Measurements from ENCODE around the gene SOCS1. TPM values are rescaled to one million over a fixed set of nuclear protein-coding genes. Genes with fewer than 3 reads are reported as not detected.

SOCS1 gene
- total RNA-seq, 1 experiment from 2014 or later, result 12.5 TPM

GRCh38 chr16:11208916-11209665 lies 46.9 kb downstream of the SOCS1 start:
- H3K27me3 ChIP-seq (ENCODE audit: low read length), result no peaks in the 10 kb centered on the region
- H3K9ac ChIP-seq (ENCODE audit: low read length), result no peak overlapping the region
- DNase-seq, result no peak
- TF ChIP-seq EZH2 (IDR thresholded peaks at IDR 0.05; ENCODE audit: low read length, unreplicated experiment) (no peak), EZH2phosphoT487 (IDR thresholded peaks at IDR 0.05; ENCODE audit: borderline replicate concordance, low read length) (no peak), CTCF (conservative IDR thresholded peaks at IDR 0.05; ENCODE audit: low read depth, low read length) (no peak)
- H3K9me2 ChIP-seq (replicated peaks; ENCODE audit: low read length), result no peaks in the 10 kb centered on the region
- H3K4me3 ChIP-seq (ENCODE audit: low read length), result no peak overlapping the region
- no peak for ATAC-seq
- no peaks in the 10 kb centered on the region for H3K79me2 ChIP-seq (ENCODE audit: low read length)
- no peaks in the 10 kb centered on the region for H4K20me1 ChIP-seq (ENCODE audit: low read length)
- H3F3A ChIP-seq (ENCODE audit: low read length, unreplicated experiment), result no peaks in the 10 kb centered on the region
- ChIA-PET CTCF (no interaction called here), POLR2A (ENCODE audit: unreplicated experiment) (no interaction called here)
- no peaks in the 10 kb centered on the region for H3K4me1 ChIP-seq (ENCODE audit: insufficient read depth, low read length)
- H3K9me3 ChIP-seq (ENCODE audit: low read length), result no peaks in the 10 kb centered on the region
- no peaks in the 10 kb centered on the region for H3K36me3 ChIP-seq (ENCODE audit: low read depth, low read length)
- no peak overlapping the region for H3K27ac ChIP-seq (ENCODE audit: low read length)
- intact Hi-C loops (cut with micrococcal nuclease), result no loop called here
- no peak overlapping the region for H3K4me2 ChIP-seq (ENCODE audit: low read length)
- BruUV-seq (replicated peaks), result no TSS peak
- no peak overlapping the region for H2AFZ ChIP-seq (ENCODE audit: low read length)

GRCh38 chr16:11207646-11208045 lies 48.4 kb downstream of the SOCS1 start:
- peaks cover 8% of the 10 kb centered on the region for H3K4me1 ChIP-seq (ENCODE audit: insufficient read depth, low read length)
- H3K4me3 ChIP-seq (ENCODE audit: low read length), result no peak overlapping the region
- no peaks in the 10 kb centered on the region for H3K9me3 ChIP-seq (ENCODE audit: low read length)
- no peak overlapping the region for H3K9ac ChIP-seq (ENCODE audit: low read length)
- no peak overlapping the region for H3K27ac ChIP-seq (ENCODE audit: low read length)
- no peak for TF ChIP-seq EZH2 (IDR thresholded peaks at IDR 0.05; ENCODE audit: low read length, unreplicated experiment)
- TF ChIP-seq CTCF (conservative IDR thresholded peaks at IDR 0.05; ENCODE audit: low read depth, low read length), result no peak
- no peak for TF ChIP-seq EZH2phosphoT487 (IDR thresholded peaks at IDR 0.05; ENCODE audit: borderline replicate concordance, low read length)
- CTCF ChIA-PET, result no interaction called here
- no peaks in the 10 kb centered on the region for H3F3A ChIP-seq (ENCODE audit: low read length, unreplicated experiment)
- H2AFZ ChIP-seq (ENCODE audit: low read length), result no peak overlapping the region
- no TSS peak for BruUV-seq (replicated peaks)
- no peaks in the 10 kb centered on the region for H3K79me2 ChIP-seq (ENCODE audit: low read length)
- no peak overlapping the region for H3K4me2 ChIP-seq (ENCODE audit: low read length)
- no peaks in the 10 kb centered on the region for H3K9me2 ChIP-seq (replicated peaks; ENCODE audit: low read length)
- POLR2A ChIA-PET (ENCODE audit: unreplicated experiment), result no interaction called here
- no peaks in the 10 kb centered on the region for H4K20me1 ChIP-seq (ENCODE audit: low read length)
- intact Hi-C loops (cut with micrococcal nuclease), result no loop called here
- ATAC-seq (no peak), DNase-seq (no peak)
- no peaks in the 10 kb centered on the region for H3K36me3 ChIP-seq (ENCODE audit: low read depth, low read length)
- no peaks in the 10 kb centered on the region for H3K27me3 ChIP-seq (ENCODE audit: low read length)

GRCh38 chr16:11205754-11206581 lies 50.0 kb downstream of the SOCS1 start:
- no peak overlapping the region for H3K4me2 ChIP-seq (ENCODE audit: low read length)
- H3K36me3 ChIP-seq (ENCODE audit: low read depth, low read length), result no peaks in the 10 kb centered on the region
- H3K9me3 ChIP-seq (ENCODE audit: low read length), result no peaks in the 10 kb centered on the region
- no peak overlapping the region for H3K27ac ChIP-seq (ENCODE audit: low read length)
- no peaks in the 10 kb centered on the region for H4K20me1 ChIP-seq (ENCODE audit: low read length)
- no peaks in the 10 kb centered on the region for H3K79me2 ChIP-seq (ENCODE audit: low read length)
- no TSS peak for BruUV-seq (replicated peaks)
- H3K9me2 ChIP-seq (replicated peaks; ENCODE audit: low read length), result no peaks in the 10 kb centered on the region
- peaks cover 19% of the 10 kb centered on the region for H3K4me1 ChIP-seq (ENCODE audit: insufficient read depth, low read length)
- TF ChIP-seq EZH2phosphoT487 (IDR thresholded peaks at IDR 0.05; ENCODE audit: borderline replicate concordance, low read length) (no peak), CTCF (conservative IDR thresholded peaks at IDR 0.05; ENCODE audit: low read depth, low read length) (no peak), EZH2 (IDR thresholded peaks at IDR 0.05; ENCODE audit: low read length, unreplicated experiment) (no peak)
- intact Hi-C loops (cut with micrococcal nuclease), result no loop called here
- H3K9ac ChIP-seq (ENCODE audit: low read length), result no peak overlapping the region
- ChIA-PET CTCF (no interaction called here), POLR2A (ENCODE audit: unreplicated experiment) (no interaction called here)
- no peak overlapping the region for H3K4me3 ChIP-seq (ENCODE audit: low read length)
- no peak for ATAC-seq
- no peak for DNase-seq
- no peaks in the 10 kb centered on the region for H3F3A ChIP-seq (ENCODE audit: low read length, unreplicated experiment)
- no peak overlapping the region for H2AFZ ChIP-seq (ENCODE audit: low read length)
- H3K27me3 ChIP-seq (ENCODE audit: low read length), result no peaks in the 10 kb centered on the region

Data from PC-3 (cell line).